B cell (primary cell): Measurements from ENCODE around the gene ENDOV. TPM values are rescaled to one million over a fixed set of nuclear protein-coding genes. Genes with fewer than 3 reads are reported as not detected.

Source experiments
- ATAC-seq: fragments of 200-7000 bp; cut with Tn5 transposase; one replicate; pipeline ENCODE4 v1.10.0; 2021; ENCODE audit warnings: low read depth, mild to moderate bottlenecking, moderate number of reproducible peaks, moderate library complexity
- CTCF ChIA-PET: fragments of 350-600 bp; sonication (Branson Sonifier 250); formaldehyde crosslinking; loops from one replicate; lab custom pipeline; 2021; ENCODE audit warnings: antibody characterized with exemption, inconsistent platforms; lab: Charles Lee
- POLR2A ChIA-PET: fragments of 350-600 bp; sonication (Branson Sonifier 250); formaldehyde crosslinking; loops from one replicate; lab custom pipeline; 2021; ENCODE audit warnings: antibody characterized with exemption; lab: Charles Lee
- DNase-seq: peaks from one replicate; pipeline ENCODE4 v3.0.0; 2013
- H2AFZ ChIP-seq: 2 replicates; pipeline ENCODE4 v1.6.1; 2012; ENCODE audit warnings: mild to moderate bottlenecking, low read depth, low read length; ENCODE audit not compliant: insufficient read depth, poor library complexity, severe bottlenecking
- H3K27ac ChIP-seq, 2 donors: 1 replicate in 1 of 2; 2 replicates in 1 of 2; pipeline ENCODE4 v1.5.1; 2012 to 2013; ENCODE audit warnings: low read length in 2 of 2, mild to moderate bottlenecking in 2 of 2, moderate library complexity in 1 of 2
- H3K27me3 ChIP-seq, 4 experiments: fragments of 200-600 bp in 1 of 4; sonication (generic) in 1 of 4; replicated peaks in 1 of 4; 1 replicate in 2 of 4; 2 replicates in 2 of 4; pipeline versions ENCODE4 v1.6.1 to v1.7.0; 2013 to 2016; ENCODE audit warnings: low read length in 3 of 4, mild to moderate bottlenecking in 2 of 4, mixed read lengths in 1 of 4, moderate library complexity in 1 of 4; ENCODE audit not compliant: insufficient read depth in 4 of 4, control insufficient read depth in 3 of 4; ENCODE audit errors: control extremely low read depth in 1 of 4
- H3K36me3 ChIP-seq, 2 experiments: replicated peaks in 1 of 2; 1 replicate in 1 of 2; 2 replicates in 1 of 2; pipeline versions ENCODE4 v1.6.1 to v1.7.1; 2013; ENCODE audit warnings: low read length in 1 of 2; ENCODE audit not compliant: insufficient read depth in 2 of 2, control insufficient read depth in 1 of 2; ENCODE audit errors: control extremely low read depth in 1 of 2, extremely low read depth in 1 of 2
- H3K4me1 ChIP-seq, 2 donors: fragments of 200-600 bp in 1 of 2; sonication (generic) in 1 of 2; 1 replicate in 1 of 2; 2 replicates in 1 of 2; pipeline versions ENCODE4 v1.5.1 to v1.6.1; 2013 to 2017; ENCODE audit warnings: low read length in 2 of 2; ENCODE audit not compliant: control insufficient read depth in 2 of 2, insufficient read depth in 2 of 2
- H3K4me2 ChIP-seq: replicated peaks from 2 replicates; pipeline ENCODE3; 2012; ENCODE audit warnings: mild to moderate bottlenecking, low read depth, low read length; ENCODE audit not compliant: poor library complexity, severe bottlenecking
- H3K4me3 ChIP-seq, 5 experiments: fragments of 200-600 bp in 1 of 5; sonication (generic) in 1 of 5; 1 replicate in 3 of 5; 2 replicates in 2 of 5; pipeline versions ENCODE4 v1.5.1 to v1.7.0; 2011 to 2016; ENCODE audit warnings: low read length in 4 of 5, mild to moderate bottlenecking in 4 of 5, low read depth in 2 of 5, control low read depth in 1 of 5, moderate library complexity in 1 of 5; ENCODE audit not compliant: insufficient read depth in 1 of 5; ENCODE audit errors: control extremely low read depth in 1 of 5, extremely low read depth in 1 of 5
- H3K79me2 ChIP-seq: fragments of 200-600 bp; sonication (generic); one replicate; pipeline ENCODE4 v1.6.0; 2016; ENCODE audit warnings: low read length; ENCODE audit not compliant: control insufficient read depth, insufficient read depth
- H3K9ac ChIP-seq: fragments of 200-600 bp; sonication (generic); 2 replicates; pipeline ENCODE4 v1.6.1; 2017; ENCODE audit warnings: mild to moderate bottlenecking, low read length, moderate library complexity
- H3K9me3 ChIP-seq, 3 donors: one replicate each; pipeline versions ENCODE4 v1.6.1 to v1.7.1; 2013; ENCODE audit warnings: low read length in 2 of 3; ENCODE audit not compliant: control insufficient read depth in 2 of 3, insufficient read depth in 1 of 3; ENCODE audit errors: control extremely low read depth in 1 of 3
- H4K20me1 ChIP-seq: 2 replicates; pipeline ENCODE4 v1.6.0; 2012; ENCODE audit warnings: mild to moderate bottlenecking, low read length; ENCODE audit not compliant: insufficient read depth, control insufficient read depth, poor library complexity, severe bottlenecking
- H3K27ac Mint-ChIP-seq: one replicate; pipeline ENCODE4 v1.8.0; 2021; ENCODE audit warnings: mixed read lengths
- H3K27me3 Mint-ChIP-seq: one replicate; pipeline ENCODE4 v1.8.0; 2021; ENCODE audit warnings: mixed read lengths
- H3K4me1 Mint-ChIP-seq: one replicate; pipeline ENCODE4 v1.8.0; 2021; ENCODE audit warnings: mixed read lengths
- H3K4me3 Mint-ChIP-seq: one replicate; pipeline ENCODE4 v1.8.0; 2021; ENCODE audit warnings: mixed read lengths
- H3K9me3 Mint-ChIP-seq: one replicate; pipeline ENCODE4 v1.8.0; 2022; ENCODE audit warnings: mixed read lengths; ENCODE audit not compliant: insufficient read depth
- EZH2 ChIP-seq: IDR thresholded peaks from 2 replicates; pipeline ENCODE4 v1.6.1; 2012; ENCODE audit warnings: borderline replicate concordance, low read depth, mild to moderate bottlenecking, moderate library complexity, low read length; ENCODE audit not compliant: insufficient read depth, poor library complexity, severe bottlenecking
- WGBS: methylation state at CpG from one replicate; pipeline ENCODE4 v1.1.5; 2013; ENCODE audit warnings: missing lambda C conversion rate; ENCODE audit not compliant: insufficient coverage; 5-methylcytosine and 5-hydroxymethylcytosine counted together
- intact Hi-C: fragments of 100-400 bp; cut with micrococcal nuclease; formaldehyde crosslinking; loops from one replicate; pipeline ENCODE4 v1.10.0; 2022
- polyA plus RNA-seq: library from polyadenylated mRNA; depleted of rRNA; stranded (reverse); fragments of >200 nt; gene quantifications from 2 replicates; pipeline ENCODE4 v1.2.3, GENCODE V29; 2012
- total RNA-seq, 2 donors: library from RNA; stranded (reverse); fragments of 120-200 nt in 1 of 2; gene quantifications; 1 replicate in 1 of 2; 2 replicates in 1 of 2; pipeline versions ENCODE4 v1.2.3 to v1.2.4, GENCODE V29; 2013 to 2022
- TF ChIP-seq, protein P1 (sequence below): fragments of 200-600 bp; IDR thresholded peaks from one replicate; pipeline ENCODE4 v1.8.0; 2022; ENCODE audit warnings: antibody characterized with exemption, mild to moderate bottlenecking

Gene ENDOV
- total and polyA plus RNA-seq, 2 donors (not counting 1 experiment from before 2014, with no cell fraction given) = 25.3 to 49.5 TPM

DNA sequence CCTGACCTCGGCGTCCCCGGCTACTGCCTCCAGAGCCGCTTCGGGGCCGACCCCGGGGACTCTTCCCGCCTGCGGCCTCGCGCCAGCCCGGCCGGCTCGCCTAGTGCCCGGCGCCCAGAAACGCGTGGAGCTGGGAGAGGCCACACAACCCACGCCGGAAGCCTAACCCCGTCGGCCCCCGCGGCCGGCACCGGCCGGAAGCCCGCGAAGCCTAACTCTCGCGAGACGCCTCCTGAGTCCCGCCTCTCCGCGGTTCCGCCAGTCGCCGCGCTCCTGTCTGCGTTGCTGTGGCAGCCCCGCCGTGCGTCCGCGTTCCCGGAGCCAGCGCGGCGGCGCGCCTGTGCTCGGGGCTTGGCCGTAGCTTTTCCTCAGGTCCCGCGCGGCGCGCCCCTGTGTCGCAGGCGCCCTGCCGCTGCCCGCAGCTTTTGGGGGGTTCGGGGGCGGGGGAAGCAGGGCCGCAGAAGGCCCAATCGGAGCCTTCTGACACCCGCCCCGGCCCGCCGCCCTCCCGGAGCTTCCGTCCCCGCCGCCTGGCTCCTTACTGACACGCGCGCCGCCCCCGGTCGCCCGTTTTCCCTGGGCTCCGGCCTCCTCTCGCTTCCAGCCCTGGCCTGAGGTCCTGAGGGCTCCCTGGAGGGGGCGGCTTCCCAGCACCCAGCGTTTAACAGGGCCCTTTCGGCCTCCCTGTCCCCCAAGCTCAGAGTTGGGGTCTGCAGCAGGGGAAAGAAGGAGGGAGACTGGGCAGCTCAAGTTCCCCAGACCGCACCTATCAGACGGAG, 39.8 kb downstream of the ENDOV start:
- H3K9me3 ChIP-seq = peaks cover 0 to 10% (median 0%) of the 10 kb centered on the region in 3 donors
- peak overlapping the region; percentile 91 for H3K4me3 Mint-ChIP-seq
- H2AFZ ChIP-seq = peak overlapping the region; percentile 92
- peak overlapping the region; percentile 96 for H3K9ac ChIP-seq
- H3K27ac Mint-ChIP-seq = peak overlapping the region; percentile 96
- ATAC-seq (peak; percentile 92), DNase-seq (peak; percentile 97)
- no peak for TF ChIP-seq EZH2
- TF ChIP-seq, protein P1, sequence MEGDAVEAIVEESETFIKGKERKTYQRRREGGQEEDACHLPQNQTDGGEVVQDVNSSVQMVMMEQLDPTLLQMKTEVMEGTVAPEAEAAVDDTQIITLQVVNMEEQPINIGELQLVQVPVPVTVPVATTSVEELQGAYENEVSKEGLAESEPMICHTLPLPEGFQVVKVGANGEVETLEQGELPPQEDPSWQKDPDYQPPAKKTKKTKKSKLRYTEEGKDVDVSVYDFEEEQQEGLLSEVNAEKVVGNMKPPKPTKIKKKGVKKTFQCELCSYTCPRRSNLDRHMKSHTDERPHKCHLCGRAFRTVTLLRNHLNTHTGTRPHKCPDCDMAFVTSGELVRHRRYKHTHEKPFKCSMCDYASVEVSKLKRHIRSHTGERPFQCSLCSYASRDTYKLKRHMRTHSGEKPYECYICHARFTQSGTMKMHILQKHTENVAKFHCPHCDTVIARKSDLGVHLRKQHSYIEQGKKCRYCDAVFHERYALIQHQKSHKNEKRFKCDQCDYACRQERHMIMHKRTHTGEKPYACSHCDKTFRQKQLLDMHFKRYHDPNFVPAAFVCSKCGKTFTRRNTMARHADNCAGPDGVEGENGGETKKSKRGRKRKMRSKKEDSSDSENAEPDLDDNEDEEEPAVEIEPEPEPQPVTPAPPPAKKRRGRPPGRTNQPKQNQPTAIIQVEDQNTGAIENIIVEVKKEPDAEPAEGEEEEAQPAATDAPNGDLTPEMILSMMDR = no peak
- H3K79me2 ChIP-seq = no peaks in the 10 kb centered on the region
- H3K9me3 Mint-ChIP-seq = no peaks in the 10 kb centered on the region
- H4K20me1 ChIP-seq = no peaks in the 10 kb centered on the region
- intact Hi-C loops = loop anchor here (1.0 kb wide), 2 partner anchors 39 to 90 kb away; partner anchors contain the start of genes ENDOV and RPTOR
- ChIA-PET CTCF (interaction anchor here (0.8 to 1.5 kb wide), 4 partner anchors 27 to 534 kb away, joined by 3 to 6 read pairs (median 4); no protein-coding TSS in a partner anchor), POLR2A (interaction anchor here (0.6 to 1.2 kb wide), 9 partner anchors 22 to 580 kb away, joined by 3 to 4 read pairs (median 3); partner anchors contain the start of genes BAIAP2, GAA and NPTX1)
- under 1% methylated on average over 86 of the region's 88 CpGs for WGBS
- H3K4me1 Mint-ChIP-seq = peaks cover 18% of the 10 kb centered on the region
- H3K4me2 ChIP-seq = peak overlapping the region; percentile 97
- H3K27me3 ChIP-seq = peaks cover 0 to 28% (median 0%) of the 10 kb centered on the region in 4 experiments
- peak overlapping the region; percentile 92 to 99 for H3K27ac ChIP-seq
- H3K36me3 ChIP-seq = no peaks in the 10 kb centered on the region
- H3K4me1 ChIP-seq = peaks cover 7 to 17% of the 10 kb centered on the region in 2 donors
- H3K4me3 ChIP-seq = peak overlapping the region; percentile 23 to 88 (median 87)
- peaks cover 20% of the 10 kb centered on the region for H3K27me3 Mint-ChIP-seq
